Measurements from ENCODE around the gene CACYBP. TPM values are rescaled to one million over a fixed set of nuclear protein-coding genes. Genes with fewer than 3 reads are reported as not detected.

Gene CACYBP, protein sequence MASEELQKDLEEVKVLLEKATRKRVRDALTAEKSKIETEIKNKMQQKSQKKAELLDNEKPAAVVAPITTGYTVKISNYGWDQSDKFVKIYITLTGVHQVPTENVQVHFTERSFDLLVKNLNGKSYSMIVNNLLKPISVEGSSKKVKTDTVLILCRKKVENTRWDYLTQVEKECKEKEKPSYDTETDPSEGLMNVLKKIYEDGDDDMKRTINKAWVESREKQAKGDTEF
- total RNA-seq: 83.7 TPM
- long read RNA-seq, transcript CACYBP-201 (6 exons, 2,766 nt): major isoform, 246 of 257 reads
- long read RNA-seq, partial matches to known transcripts: 1 of 257 reads
- long read RNA-seq, other reads (novel, unspliced or antisense): 5 of 257 reads

DNA sequence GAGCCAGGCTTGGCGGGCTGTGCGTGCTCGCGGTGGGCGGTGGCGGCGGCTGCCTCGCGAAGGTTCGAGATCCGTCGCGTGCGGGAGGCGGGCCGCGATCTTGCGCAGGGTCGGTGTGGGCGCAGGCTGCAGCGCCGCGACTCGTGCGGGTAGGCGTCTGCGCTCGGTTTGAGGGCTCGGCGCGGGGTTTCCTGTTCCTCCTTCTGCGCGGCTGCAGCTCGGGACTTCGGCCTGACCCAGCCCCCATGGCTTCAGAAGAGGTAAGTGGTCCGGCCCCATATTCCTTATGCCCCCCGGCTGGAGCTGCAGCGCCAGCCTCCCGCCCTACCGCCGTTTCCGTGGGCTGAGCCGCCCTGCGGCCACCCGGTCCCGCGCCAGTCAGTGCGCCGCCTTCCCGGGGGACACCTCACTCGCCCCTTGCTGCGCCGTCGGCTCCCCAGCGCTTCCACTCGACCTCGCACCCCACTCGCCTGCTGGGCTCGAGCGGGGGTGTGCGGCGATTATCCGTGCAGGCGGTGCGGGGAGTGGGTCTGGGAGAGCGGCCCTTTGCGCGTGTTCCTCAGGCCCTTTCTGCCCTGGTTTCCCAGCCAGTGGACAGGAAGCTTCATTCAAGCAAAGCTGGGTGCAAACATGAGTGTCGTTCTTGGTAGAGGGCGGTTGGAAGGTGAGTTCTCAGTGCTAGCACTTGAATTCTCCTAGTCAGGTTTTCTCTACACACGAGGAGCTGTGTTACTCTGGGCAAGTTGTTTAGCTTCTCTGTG lies at the start of gene CACYBP:
Gene CACYBP, plus strand, starts transcription at position 12 of the 761 bp plus-strand sequence. Its CDS starts 234 bp downstream, at position 246.
- DNase-seq (ENCODE audit: low spot score): peak; percentile 91

DNA sequence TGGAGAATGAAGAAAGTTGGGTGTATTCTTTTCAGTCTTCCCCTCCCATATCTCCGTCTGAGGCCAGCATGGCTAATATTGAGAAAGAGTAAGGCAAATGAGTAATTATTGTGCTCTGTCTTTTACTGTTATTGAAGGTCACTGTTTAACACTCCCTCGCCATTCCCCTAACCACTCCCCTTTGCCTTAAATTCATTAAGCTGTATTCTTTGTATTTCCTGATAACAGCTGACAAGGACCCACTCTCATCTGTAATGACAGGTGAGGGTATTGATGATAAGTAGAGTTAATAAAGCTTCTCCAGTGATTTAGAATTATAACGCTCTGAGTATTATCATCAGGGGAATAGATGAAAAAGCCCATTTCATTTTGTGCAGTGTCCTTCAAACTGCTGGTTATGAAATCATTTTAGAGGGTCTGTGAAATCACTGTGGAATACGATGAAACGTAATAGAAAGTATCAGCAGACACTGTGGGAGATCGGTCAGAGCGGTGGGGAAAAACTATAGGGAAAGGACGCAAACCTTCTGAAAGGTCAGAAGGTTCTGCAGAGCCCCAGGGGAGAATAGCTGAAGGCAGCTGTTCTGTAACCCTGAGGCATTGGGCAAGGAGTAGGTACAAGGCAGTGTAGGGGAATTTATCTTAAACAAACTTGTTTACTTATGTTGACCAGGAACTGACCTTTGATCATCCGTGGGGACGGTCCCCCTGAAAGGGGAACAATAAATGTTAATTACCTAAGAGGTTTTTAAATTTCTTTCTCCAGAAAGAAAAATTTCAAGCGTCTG lies 46.3 kb upstream of the CACYBP start:
- DNase-seq (ENCODE audit: low spot score): no peak

DNA sequence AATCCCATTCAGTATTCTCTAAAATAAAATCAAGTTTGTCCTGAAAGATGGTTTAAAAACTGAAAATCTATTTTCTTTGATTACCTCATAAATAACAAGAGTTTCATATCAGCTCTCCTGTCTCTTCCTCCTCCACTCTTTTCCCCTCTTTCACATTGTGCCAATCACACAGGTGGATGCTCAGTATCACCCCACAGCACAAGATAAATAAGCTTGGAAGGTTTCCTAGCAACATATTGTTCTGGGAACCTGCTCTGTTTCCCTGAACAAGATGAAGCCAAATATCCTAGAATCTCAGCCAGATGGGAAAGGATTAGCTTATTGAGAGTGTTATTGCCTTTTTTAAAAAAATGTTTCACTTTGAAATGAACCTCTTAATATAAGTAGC lies 45.7 kb upstream of the CACYBP start:
- DNase-seq (ENCODE audit: low spot score): no peak

DNA sequence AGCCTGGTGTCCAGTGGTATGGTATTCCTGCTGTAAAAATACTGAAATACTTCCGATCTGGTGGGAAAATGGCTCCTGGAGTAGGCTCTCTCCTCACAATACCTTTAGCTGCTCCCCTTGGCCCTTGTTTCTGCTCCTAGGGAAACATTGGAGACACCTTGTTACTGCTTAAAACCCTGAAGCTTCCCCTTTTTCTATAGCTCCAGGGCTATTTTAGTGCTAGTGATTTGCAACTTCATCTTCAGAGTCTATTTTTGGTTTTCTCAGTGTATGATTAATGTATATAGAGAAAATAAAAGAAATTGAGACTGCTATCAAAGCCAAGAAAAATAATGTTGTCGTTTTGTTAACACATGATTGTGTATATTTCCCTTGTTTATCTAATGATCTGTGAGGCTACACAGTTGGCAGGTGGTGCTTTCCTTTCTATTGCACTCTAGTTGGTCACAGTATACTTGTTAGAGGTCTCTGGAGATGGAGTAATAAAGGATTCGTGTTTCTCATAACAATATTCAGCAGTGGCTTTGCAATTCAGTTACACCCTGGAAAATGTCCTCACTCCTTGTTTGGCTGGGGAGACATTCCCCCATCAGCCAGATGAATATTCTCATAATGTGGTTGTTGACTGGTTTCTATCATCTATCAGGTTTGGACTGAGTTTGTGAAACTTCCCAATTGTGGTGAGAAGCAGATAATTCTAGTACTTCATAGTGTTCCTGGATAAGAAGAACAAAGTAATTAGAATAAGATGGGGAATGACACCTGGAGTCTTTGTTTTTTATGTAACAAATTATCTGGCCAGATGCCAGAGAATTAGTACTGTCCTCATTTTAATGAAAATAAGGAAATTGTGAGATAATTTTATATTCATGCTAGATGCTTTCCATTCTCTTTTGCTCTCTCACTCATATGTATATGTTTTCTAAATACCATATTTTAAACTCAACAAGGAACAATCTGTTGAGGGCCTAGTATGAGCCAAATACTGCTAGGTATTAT lies 44.8 kb upstream of the CACYBP start:
- no peak for DNase-seq (ENCODE audit: low spot score)

DNA sequence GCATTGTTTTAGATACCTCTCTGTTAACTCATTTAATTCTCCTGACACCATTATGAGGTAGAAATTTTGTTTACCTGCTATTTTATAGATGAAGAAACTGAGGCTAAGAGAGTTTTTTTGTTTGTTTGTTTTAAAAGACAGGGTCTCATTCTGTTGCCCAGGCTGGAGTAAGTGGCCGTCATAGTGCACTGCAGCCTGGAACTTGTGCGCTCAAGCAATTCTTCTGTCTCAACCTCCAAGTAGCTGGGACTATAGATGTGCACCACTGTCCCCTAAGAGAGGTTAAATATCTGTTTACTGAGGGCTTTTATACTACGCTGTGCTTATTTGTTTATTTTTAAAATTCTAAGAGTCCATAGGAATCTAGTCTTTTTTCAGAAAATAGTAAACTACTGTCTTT lies 43.7 kb upstream of the CACYBP start:
- no peak for DNase-seq (ENCODE audit: low spot score)

DNA sequence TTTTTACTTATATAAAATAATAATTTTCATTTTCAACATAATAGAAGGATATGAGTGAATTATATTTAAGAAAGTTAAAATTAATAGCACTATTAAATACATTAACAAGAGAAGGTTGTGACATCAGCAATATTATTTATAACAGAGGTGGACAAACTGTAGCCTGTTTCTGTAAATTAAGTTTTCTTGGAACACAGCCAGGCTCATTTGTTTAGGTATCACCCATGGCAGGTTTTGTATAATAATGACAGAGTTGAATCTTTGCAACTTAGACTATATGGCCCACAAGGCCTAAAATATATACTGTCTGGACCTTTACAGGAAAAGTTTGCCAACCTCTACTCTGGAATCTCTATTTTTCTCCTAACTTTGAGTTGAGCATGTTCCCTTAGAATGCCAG lies 42.8 kb upstream of the CACYBP start:
- no peak for DNase-seq (ENCODE audit: low spot score)

DNA sequence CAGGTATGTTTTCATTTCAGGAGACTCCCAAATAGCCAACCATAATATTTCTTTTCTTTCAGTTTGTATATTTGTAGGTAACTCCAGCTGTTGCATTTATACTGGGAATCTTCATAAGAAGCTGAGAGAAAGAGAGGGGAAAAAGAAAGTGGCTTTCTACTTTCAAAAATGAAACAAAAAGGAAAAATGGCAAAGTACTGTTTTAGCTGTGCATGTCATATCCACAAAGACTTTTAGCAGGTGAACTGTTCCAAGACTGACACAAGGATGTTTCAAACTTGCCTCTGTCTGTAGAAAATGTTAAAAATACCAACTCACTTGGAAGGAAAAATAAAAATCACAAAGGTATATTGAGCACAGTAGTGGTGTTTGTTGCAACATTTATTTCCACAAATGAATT lies 41.9 kb upstream of the CACYBP start:
- DNase-seq (ENCODE audit: low spot score): no peak

DNA sequence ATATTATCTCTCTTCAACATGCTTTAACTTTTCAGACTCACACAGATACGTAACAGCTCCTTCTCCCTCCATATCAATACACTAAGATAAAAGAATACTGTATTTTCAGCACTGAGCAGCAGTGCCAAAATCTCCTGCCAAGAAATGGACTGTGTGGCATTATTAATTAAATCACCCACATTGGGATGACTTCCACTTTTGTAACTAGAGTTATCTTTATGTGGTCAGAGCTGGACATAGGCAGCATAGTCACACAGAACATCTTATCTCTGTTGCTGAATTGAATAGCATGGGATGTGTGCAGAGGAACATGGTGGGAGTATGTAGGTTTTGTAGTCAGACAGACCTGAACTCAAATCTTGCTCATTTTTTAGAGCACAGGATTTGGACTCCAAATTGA lies 41.4 kb upstream of the CACYBP start:
- no peak for DNase-seq (ENCODE audit: low spot score)

DNA sequence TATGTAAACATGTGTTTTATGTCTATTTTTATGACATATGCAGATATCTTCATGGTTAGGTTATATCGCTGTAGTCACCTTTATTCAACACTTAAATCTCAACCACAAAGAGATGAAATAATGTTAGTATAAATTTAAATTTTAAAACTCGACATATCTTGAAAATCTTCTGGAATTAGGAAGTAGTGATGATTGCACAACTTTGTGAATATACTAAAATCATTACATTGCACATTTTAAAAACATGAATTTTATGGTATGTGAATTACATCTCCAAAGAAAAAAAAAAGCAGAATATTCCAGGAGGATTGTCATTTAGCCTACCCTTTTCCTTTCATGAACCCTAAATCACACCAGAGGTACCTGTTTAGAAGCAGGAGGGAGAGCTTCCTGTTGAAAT lies 39.4 kb upstream of the CACYBP start:
- DNase-seq (ENCODE audit: low spot score): no peak

DNA sequence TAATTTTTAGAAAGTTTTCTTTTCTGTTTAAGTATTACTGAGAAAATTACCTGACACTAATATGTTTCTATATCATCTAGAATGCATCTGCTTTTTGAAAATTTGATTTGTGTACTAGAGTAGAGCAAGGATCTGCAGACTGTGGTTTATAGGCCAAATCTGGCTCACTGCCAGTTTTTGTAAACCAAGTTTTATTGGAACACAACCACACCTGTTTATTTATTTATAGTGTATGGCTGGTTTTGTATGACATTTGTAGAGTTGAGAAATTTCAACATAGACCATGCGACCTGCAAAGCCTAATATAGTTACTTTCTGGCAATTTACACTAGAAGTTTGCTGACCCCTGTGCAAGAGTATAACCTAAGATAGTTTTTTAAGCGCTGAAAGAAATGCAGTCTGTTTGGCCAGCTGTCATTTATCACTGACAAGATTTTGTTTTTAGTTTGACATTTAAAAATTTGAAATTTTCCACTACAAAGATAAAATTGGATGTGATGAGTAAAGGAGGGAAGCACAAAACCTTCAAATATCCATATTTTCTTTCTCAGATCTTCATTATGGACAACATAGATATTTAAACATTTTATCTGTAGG lies 36.1 kb upstream of the CACYBP start:
- no peak for DNase-seq (ENCODE audit: low spot score)

DNA sequence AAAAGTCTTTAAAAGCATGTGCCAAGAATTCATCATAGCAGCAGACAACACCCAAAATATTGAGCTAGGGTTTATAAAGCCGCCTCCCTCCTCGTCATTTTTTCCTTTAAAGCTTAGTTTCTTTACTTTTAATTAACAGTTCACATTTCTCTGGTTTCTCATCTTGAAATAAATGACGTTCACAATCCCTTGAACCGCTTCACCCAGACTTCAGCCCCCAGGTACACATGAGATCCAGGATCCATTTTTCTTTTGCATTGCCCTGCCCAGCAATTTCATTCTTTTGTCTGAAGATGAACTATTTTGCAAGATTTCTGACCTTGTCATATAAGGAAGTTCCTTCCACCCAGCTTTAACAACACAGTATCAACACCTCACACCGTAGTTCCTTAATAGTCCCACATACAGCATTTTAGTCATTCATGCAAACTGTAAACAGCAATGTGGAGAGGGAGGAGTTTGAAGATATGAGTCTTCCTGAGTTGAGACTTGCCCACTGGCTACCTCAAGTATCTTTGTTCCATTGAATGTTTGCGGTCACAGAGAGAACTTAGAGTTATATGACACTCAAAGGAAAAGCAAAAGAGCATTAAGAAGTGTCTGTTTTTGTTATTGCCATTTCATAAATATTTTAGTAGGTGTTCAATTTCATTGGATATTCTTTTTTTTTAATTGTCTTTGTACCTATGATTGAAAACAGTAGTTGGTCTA lies 35.3 kb upstream of the CACYBP start:
- no peak for DNase-seq (ENCODE audit: low spot score)

DNA sequence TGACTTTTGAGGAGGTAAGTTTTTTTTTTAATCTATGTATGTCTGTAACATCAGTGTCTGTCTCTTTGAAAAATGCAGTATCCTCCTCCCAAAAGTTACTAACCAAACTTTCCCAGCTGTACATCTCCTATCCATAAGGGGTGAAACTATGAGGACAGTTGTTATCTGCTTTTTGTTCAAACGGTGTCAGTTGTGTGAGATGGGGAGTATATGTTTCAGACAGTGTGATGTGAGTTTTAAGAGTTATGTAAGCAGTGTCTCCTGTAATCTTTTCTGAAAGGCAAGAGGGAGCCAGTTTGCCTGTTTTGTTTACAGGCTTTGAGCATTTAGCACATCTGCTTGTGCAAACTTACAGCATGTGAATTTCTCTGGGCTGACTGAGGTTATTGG lies 34.8 kb upstream of the CACYBP start:
- DNase-seq (ENCODE audit: low spot score): no peak

DNA sequence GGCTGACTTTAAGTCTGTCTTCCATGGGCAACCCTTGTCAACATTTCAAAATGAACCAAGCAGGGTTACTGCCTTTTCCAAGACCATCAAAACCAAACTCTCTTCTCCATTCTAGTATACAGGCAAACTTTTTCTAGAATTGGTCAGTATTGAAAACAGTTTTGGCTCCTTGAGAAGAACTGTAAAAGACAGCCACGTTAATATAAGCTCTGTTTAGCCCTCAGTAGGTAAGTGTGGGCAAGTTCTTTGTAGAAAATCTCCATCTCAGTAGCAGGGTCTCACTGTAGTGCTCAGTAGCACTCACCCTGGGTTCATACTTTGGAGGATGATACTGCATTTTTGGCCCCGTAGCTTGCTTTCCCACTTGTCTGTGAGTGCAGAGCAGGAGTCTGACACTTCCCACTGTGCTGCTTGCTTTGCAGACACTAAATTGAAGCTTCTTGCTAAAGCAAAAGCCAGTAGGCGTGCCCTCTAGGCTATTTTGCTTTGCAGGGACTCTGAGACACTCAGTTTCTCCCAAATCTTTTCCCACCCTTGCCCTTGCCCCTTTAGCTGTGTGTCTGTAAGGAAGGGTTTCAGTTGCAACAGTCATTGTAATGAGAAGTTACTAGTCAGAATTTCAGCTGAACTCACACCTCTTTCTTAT lies 34.3 kb upstream of the CACYBP start:
- DNase-seq (ENCODE audit: low spot score): no peak

DNA sequence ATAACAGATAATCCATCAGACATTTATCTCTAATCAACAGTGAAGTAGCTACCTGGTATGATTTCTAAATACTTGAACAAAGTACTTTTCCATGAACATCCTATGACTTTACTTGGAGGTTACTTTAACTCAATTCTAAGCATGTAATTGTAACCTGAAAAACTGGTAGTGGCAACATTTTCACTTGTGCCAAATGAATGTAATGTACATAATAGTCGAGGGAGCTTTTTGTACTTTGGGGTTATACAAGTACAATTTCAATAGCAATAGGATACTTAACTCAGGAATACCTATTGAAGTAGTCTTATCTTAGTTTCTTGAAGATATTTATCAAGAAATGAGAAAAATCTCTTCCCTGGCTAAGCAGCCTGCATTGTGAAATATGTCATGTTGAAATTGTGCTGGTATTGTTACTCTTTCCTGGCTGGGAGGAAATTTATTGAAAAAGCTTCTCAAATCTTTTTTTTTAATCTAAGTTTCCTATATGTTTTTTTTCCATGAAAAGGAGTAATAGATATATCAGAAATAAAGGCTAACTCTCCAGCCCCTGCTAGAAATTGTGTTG lies 33.7 kb upstream of the CACYBP start:
- DNase-seq (ENCODE audit: low spot score): no peak

DNA sequence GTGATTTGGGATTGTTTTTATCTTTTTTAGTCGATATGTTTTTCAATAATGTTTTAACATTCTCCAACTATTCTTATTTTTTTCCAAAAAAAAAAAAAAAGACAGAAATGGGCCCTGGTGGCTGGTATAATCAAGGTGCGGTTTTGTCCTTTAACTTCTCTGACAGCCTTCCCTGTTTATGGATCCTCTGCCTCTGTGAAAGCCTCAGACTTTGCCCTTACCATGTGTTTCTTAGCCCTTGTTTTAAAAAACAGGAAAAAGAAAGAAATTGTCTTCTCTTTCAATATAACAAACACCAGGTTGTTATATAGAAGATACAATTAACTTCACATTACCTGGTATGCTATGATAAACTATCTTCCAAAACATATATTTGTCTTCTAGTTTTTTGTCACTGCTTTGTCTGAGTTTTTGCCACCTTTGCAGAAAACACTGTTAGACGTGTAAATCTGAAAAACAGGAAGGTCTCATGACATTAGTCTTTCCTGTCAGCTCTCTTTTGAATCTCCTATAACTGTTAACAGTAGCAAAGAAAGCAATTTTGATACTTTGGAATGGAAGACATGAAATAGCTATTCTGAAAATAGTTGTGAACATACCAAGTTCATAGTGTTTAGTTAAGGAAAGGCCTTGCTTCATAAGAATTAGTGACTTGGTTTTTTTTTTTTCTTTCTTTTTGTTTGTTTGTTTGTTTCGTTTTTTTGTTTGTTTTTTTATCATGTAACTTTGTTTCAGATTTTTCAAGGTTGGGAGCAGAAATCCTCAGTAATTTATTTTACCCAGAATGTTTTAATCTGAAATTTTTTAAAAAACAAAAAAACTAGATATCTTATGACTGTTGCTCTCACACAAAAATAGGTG lies 31.7 kb upstream of the CACYBP start:
- no peak for DNase-seq (ENCODE audit: low spot score)

DNA sequence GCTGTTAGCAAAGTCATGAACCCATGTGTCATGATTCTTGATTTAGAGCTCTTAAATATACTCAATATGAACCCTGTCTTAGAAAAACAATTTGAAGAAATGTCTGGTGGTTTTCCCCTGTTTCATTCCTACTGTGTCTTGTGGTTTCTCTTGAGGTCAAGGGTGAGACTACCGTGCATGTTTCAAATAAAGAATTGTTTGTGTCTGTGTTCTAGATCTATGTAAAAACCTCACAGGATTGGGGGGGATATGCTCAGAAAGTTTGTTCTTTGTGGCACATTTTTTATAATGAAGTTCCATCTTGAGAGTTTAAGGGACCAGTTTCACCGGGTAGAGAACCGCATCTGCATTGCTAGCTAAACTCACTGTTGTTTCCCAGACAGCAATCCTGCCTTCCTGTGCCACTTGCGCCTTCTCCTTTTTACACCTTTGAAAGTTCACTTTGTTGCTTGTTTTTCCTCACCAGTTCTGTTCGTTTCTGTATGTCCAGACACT lies 30.9 kb upstream of the CACYBP start:
- DNase-seq (ENCODE audit: low spot score): no peak

DNA sequence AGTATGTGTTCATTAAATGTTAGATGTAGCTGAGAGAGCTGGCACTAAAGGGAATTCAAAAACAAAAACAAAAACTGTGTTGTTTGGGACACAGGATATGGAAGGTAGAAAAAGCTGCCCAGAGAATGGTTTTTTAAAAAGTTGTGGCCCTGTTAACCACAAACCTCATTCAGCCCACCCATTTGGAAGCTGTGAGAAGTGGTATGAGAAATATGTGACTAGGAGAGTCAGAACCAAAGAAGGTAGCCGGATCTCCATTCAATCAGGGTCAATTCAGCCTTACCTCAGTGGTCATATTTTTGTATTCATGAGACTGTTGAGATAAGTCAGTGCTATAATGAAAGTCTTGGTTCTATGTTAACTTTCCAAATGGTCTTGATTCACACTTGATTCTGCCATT lies 29.8 kb upstream of the CACYBP start:
- DNase-seq (ENCODE audit: low spot score): no peak

DNA sequence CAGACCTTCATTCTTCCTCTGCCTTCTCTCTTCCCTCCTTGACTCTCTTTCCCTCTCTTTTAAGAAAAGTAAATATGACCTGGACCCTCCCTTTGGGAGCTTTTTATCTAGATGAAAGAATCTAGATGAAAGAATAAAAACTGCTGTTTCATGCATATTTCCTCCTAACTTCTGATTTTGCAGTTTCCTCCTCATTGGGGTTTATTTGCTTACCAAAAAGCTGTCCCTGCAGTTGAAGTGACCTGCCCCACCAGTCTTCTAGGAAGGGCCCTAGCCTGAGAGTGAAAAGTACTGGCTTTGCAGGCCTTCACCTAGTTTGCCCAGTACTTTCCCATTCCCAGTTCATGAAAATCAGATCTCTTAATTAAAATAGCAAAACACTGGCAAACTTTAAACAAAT lies 28.3 kb upstream of the CACYBP start:
- DNase-seq (ENCODE audit: low spot score): no peak

All from mesenteric fat pad (tissue), 1 donor.